HG02943 (cell line): ENCODE results near the gene SIPA1L3.
"Not testable (repeated sequence)": the region's sequence is repeated elsewhere in the genome, so short reads cannot be mapped to it uniquely, and the experiment has no call there.

Experiments used
- ATAC-seq: cut with Tn5 transposase; IDR thresholded peaks from one replicate; pipeline ENCODE4 v1.9.1; 2021; ENCODE audit warnings: mild to moderate bottlenecking, low read depth, moderate library complexity; ENCODE audit not compliant: unreplicated experiment

SIPA1L3 gene

DNA sequence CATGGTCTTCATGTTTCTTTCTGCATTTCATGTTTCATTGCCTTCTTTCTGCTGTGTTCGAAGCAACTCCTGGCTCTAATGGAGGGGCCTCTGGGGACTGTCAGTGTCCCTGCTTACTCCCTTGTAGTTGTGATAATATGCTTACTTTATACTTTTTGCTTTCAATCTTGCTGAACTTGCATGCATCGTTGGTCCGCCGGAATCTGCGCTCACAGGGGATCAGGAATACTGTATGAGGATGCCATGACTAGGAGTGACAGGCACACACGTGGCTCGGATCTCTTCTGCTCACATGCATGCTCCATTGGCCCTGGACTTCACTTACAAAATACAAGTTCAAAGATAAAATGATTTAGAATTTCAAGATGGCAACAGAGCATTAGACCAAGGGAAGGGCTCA is 108.8 kb downstream of the SIPA1L3 start:
- no peak for ATAC-seq

DNA sequence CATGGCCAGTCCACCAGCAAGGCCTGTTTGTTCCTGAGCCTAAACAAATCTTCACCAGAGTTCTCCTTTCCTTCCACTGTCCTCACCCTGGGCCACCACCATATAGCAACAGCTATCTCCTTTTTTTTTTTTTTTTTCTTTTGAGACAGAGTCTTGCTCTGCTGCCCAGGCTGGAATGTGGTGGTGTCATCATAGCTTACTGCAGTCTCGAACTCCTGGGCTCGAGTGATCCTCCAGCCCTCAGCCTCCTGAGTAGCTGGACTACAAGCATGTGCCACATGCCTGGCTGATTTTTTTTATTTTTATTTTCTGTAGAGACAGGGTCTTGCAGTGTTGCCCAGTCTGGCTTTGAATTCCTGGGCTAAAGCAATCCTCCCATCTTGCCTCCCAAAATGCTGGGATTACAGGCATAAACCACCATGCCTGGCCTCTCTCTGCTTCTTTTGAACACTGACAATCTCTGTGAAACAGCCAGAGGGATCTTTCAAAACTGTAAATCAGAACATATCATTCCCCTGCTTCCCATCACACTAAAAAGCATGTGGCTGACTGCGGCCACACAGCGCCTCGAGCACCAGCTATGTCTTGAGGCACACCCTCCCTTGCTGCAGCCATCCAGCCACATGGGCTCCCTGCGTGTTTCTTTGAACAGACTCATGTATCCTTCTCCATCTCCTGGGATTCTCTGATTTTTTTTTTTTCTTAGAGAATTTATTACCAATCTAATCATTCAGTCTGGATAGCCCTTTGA is 110.6 kb downstream of the SIPA1L3 start:
- ATAC-seq: no peak

DNA sequence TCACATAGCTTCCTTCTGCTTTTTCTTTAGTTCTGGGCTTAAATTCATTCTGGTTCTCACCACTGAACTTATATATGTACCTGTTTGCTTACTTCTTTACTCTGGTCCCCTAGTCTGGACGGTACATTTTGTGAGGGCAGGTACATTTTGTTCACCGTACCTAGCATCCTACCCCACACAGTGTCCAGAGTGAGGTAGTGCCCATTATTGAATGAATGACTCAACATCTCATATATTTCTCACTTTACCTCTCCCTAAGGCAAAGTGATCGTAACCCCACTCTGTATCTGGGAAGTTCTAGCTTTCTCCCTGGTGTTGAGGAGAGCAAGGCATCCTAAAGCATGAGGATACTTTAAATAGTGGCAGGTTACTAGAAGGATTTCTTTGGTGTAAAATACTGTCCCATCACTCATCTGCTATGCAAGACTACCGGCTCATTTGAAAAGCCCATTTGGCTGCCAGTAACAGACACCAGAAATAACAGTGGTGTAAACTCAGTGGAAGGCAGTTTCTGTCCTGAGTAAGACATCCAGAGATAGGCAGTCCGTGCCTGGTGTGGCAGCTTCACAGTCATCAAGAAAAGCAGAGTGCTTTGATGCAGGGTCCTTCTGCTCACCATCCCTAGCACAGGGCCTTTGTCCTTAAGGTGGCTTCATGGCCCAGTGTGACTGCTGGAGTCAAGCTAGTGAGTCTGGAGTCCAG is 111.8 kb downstream of the SIPA1L3 start:
- ATAC-seq: no peak

DNA sequence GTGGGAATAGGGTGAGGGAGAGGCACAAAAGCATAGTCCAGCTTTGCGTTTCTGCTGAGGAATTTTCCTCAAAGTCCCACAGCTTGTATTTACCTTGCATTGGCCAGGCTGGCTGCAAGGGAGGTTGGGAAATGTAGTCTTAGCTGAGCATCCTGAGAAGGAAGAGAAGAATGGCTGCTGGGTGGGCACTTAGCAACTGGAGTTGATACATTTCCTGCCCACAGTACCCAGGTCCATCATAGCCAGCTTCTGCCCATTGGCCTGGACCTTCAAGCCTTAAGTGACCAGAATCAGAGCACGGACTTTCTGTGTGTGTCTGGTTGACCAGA is 112.4 kb downstream of the SIPA1L3 start:
- no peak for ATAC-seq

DNA sequence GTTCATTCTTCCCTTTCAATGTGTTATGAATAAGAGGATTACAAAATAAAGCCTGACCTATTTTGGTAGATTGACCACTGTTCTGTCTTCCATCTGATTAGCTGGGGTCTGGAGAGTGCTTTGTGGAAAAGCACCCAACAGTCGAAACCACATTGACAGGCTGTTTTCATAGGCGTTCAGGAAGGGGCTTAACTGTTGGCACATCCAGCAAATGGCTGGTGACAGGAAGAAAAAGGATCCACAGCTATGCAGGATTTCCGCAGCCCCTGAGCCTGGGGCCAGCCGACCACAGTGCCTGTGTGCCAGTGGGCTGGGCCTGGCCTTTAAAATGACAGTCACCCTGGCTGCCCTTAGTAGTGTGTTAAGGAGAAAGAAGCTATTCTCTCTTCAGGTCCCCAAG is 113.3 kb downstream of the SIPA1L3 start:
- no peak for ATAC-seq

DNA sequence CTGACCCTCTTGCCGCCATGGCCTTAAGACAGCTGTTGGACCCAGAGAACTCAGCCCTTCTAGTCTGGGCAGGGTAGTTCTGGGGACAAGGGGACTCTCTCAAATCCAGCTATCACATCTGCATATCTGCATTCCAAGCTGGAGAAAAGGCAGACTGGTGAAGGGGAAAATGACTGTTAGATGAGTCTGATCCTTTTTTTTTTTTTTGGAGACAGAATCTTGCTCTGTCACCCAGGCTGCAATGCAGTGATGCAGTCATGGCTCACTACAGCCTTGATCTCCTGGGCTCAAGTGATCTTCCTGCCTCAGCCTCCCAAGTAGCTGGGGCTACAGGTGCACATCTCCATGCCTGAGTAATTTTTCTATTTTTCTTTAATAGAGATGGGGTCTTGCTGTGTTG is 114.3 kb downstream of the SIPA1L3 start:
- ATAC-seq: no peak

DNA sequence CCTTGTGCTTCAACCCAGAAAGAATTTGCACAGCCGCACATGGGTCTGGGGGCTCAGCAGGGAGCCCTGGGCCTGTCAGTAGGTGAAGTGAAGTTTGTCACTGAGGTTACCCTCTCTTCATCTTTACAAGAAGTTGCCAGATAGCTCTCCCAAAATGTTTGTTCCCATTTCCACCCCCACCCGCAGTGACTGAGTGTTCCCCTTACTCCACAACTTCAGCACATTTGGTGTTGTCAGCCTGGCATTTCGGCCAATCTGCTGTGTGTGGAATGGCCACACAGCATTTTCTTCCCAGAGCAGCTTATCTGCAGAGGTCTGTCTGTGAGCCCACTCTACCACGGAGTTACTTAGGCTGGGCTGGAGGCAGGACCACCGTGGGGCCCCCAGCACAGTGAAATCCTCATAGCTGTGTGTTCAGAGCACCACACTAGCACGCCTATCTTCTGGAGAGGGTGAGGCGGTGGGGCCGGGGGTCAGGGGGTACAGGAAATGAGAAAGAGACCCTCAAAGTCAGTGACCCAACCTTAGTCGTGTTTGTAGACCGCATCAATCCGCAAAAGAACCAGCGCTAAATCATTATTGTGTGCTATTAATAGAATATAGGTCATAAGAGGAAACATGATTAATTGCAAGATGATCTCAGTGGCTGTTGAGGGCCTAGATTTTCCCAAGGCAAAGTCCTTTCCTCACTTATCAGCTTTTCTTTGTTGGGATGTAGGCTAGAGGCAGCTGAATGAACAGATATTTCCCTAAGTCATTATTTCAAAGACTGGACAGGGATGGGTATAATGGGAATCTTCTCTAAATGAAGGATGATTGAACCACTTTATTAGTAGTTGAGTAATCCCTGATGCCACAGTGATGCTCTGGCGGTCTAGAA is 116.0 kb downstream of the SIPA1L3 start:
- no peak for ATAC-seq

DNA sequence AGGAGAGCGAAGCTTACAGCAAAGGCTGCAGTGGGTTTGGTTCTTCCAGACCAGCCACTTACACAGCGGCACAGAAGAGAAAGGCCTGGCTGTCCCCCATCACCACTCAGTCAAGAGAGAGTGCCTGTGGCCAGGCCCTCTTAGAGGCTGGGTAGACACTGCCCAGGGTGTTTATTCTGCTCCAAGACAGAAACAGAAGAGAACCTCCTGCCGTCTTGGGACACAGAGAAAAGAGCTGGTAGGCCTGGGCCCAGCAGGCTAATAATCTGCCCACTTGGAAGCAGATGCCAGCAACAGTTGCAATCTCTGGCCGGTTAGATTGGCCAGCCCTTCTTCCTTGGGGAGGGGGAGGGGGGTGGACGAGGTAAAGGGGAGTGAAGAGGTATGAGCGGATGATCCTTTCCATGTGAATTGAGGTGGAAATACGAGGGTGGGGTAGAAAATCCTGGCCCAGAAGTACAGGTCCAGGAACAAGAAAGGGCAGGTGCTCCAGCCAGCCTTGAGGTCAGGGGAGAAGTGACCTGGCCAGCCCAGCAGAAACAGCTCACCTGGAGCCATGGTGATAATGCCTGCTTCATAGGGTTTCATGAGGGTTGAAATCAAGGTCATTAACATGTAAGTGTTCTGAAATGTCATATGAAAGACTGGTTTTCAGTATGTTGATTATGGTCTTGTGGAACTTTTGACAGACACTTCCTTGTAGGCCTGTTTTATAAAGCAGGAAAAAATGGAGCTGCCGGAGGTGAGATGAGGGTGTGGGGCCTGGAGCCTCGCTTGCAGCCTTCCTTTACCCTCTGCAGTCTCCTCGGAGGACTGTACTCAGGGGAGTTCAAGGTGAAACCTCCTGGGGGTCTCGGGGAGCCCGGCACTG is 116.9 kb downstream of the SIPA1L3 start:
- no peak for ATAC-seq

DNA sequence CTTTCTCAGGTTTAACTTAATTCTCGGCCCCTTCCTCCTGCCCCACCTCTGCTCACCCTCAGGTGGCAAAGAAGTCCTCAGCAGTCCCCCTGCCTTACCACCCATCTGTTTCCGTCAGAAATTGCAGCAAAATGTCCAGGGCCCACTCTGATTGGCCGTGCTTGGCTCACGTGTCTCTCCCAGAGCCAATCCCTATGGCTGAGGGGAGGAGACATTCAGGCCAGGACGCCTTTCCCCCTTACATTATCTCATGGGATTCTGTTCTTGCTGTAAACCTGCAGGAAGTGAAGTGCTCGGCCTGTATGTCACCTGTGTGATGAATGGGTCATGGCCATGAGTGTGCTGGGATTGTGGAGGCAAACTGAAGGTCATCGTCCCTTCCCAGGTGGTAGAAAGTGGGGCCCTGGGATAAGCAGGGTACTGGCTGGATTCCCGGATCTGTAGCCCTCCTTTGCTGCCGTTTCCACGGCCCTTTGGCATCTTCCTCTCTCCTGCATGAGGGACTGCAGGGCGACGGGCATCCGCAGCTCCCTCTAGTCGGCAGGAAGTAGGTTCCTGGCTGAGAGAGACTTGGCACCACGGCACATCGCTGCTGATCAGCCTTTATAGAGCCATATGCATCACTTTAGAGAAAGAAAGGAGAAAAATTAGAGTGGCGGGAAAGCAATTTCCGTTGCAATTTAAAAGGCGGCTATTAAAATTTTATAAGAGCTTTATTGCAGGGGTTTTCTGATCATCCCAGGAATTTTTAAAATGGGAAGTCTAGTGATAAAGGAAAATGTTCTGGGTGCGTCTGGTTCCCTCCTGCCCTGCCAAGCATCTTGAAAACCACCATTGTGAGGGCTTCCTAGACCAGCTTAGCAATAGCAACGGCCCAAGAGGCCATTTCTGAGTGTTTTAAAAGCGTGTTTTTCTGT is 118.2 kb downstream of the SIPA1L3 start:
- no peak for ATAC-seq

DNA sequence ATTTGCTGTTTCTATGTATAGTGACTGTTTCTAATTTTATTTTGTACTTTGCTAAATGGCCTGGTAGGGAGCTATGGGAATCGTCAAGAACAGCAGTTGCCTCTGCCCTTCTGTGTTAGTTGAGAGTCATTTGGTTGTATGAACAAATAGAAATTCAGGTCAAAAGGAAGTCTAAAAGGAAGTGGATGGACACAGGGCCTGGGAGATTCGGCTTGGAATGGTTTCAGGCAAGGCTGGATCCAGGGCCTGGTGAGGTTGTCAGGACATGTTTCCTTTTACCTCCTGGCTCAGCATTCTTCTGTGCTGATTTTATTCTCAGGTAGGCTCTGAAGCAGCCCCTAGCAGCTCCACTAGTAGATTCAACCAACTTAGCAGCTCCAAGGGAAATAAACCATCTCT is 118.9 kb downstream of the SIPA1L3 start:
- no peak for ATAC-seq

DNA sequence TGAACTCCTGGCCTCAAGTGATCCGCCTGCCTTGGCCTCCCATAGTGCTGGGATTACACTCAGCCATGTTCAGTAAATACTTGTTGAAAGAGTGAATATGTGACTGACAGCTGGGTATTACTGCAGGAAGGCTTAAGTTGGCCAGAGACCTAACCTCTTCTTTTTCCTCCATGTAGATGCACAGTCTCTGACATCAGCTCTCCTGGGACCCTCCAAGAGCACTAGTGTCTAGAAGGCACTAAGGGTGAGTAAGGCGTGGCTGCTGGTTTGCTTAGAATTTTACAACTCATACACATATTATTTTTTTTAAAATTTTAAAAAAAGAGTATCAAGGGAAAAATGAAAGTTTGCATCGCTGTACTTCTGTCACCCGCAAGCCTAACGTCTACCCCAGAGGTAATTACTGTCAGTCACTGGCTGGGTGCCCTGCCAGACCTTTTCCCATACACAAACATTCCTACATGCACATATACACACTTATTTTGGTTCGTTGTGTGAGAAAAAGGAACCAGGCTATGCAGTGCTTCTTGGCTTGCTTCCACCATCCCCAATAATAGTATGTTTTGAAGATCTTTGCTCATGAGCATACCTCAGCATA is 122.0 kb downstream of the SIPA1L3 start:
- no peak for ATAC-seq

DNA sequence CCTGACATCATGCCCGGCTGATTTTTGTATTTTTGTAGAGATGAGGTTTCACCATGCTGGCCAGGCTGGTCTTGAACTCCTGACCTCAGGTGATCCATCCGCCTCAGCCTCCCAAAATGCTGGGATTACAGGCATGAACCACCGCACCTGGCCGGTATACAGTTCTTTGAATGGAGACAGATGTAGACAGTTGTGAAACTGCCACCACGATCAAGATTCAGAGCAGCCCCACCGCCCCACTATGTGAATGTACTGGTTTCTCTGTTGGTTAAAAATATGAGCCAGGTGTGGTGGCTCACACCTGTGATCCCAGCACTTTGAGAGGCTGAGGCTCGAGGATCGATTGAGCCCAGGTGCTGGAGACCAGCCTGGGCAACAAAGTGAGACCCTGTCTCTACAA is 123.0 kb downstream of the SIPA1L3 start:
- ATAC-seq: not testable (repeated sequence)

DNA sequence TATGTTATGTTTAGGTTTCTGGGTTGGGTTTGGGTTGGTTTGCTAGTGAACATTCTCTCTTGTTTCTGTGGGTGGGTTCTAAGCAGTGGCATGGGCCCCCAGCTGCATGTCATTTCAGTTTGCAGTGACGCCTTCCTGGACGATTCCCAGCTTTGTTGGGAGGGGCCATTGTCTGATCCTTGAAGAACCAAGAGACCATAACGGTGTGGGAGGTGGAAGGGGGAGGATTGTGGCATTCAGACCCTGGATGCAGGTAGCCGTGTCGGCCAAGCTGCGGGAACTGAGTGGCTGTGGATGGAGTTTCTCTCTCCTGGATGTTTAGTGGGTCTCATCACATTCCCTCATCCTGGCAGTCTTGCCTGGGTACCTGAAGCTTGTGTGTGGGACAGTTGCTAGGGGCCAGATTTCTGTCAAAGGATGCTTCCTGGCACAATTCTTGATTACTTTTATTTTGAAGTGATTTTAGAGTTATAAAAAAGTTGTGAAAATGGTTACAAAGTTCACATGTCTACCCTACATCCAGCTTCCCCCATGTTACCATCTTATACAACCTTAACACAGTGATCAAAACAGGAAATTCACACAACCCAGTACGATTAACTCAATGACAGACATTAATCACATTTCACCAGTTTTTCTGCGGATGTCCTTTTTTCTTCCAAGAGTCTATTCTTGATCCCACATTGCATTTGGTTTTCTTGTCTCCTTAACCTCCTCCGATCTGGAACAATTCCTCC is 123.8 kb downstream of the SIPA1L3 start:
- ATAC-seq: no peak

DNA sequence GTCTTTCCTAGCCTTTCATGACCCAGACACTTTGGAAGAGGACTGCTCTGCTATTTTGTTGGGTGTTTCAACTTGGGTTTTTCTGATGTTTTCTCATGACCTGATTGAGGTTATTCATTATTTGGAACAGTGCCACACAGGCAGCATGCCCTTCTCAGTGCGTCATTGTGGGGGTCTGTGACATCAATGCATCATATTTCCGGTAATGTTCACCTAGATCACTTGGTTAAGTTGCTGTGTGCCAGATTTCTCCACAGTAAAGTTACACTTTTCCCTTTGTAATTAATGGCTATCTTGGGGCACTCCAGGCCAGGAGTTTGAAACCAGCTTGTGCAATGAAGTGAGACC is 124.4 kb downstream of the SIPA1L3 start:
- no peak for ATAC-seq

DNA sequence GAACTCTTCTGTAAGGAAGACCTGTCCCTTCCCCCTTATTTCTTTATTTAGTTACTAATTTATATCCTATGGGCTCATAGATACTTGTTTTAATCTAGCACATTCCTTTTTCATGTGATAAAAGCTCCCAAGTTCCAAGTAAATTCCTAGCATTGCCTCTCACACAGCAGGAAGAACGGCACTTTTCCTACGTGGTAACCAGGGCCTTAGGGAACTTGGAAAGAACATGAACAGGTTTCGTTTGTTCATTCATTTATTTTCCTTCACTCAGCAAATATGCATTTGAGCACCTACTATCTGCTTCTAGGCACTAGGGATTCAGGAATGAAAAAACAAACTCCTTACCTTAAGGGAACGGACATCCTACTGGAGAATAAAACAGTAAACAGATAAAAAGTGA is 125.1 kb downstream of the SIPA1L3 start:
- ATAC-seq: no peak

DNA sequence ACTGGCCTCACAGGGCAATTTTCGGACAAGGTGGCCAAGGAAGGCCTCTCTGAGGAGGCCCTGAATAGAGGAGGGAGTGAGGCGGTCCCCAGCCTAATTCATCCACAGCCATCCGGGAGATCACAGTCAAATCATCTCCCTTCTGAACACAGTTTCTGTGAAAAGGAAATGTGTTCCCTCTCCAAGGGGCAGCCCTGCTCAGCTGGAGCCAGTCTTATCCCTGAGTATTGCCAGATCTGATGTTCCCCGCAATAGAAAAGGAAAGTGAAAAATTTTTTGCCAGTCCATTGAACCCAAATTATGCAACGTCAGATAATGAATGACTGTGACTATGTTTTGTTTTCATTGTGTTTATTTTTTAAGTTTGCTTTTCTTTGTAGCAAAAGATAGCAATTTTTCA is 125.9 kb downstream of the SIPA1L3 start:
- ATAC-seq: no peak

DNA sequence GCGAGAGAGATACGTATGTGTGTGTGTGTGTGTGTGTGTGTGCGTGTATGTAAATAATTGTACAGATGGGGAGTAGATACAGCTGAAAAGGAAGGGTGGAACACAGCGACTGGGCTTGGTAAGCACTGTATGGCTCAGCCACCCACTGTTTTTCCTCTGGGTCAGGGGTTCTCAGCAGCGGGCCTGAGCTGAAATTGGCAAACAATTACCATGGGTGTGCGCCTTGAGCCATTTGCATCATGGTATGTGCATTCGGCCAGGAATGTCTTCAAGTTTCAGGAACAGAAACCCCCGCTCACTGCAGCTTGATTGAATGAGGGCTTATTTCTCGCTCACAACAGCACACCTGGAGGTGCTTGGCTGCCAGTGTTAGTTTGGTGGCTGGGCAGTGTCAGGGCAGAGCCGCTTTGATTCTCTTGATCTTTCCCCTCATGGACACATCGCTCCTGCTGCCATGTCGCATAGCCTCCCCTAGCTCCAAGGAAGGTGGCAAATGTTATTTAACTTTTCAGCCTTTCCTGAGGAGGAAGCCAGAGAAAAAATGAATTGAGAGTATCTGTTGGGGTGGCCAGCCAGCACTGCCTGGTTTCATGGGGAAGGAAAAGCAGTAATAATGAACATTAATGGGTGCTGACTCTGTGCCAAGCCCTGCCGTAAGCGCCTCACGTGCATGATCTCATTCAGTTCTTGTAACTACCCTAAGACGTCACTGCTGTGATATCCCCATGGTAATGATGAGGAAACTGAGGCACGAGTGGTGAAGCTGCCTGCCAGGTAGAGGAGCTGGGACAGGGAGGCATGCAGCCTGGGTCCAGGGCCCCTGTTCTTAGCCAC is 126.9 kb downstream of the SIPA1L3 start:
- peak; percentile 74 for ATAC-seq

DNA sequence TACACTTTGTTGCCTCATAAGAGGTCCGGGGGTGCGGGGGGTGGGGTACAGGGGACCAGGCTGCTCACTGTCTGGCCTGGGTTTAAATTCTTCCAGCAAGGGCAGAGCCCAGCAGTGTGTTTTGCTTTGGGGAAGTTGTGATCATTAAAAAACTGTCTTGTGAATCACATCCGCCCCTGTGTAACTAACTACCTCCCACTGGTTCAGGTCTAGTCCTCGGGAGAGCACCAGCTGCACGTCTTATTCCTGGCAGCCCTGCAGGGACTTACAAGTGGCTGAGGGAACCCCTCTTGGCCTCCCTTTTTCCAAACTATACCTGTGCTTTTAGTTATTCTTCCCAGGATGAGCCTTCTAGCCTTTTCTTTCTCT is 127.5 kb downstream of the SIPA1L3 start:
- ATAC-seq: no peak
